ENCODE results near the gene GJC2. TPM values are rescaled to one million over a fixed set of nuclear protein-coding genes. Genes with fewer than 3 reads are reported as not detected.

The GJC2 gene
- total RNA-seq, 1 experiment from 2014 or later, result 1.2 TPM

- no peak overlapping the region for H3K27ac ChIP-seq (ENCODE audit: low read length)
- ATAC-seq (no peak), DNase-seq (peak; percentile 45)
- H3K9me2 ChIP-seq (replicated peaks; ENCODE audit: low read length), result no peaks in the 10 kb centered on the region
- no peaks in the 10 kb centered on the region; the same call in 1 of the 2 replicates for H3K36me3 ChIP-seq (ENCODE audit: low read depth, low read length)
- no TSS peak for BruUV-seq (replicated peaks)
- H2AFZ ChIP-seq (ENCODE audit: low read length), result no peak overlapping the region
- H3K27me3 ChIP-seq (ENCODE audit: low read length), result no peaks in the 10 kb centered on the region
- H4K20me1 ChIP-seq (ENCODE audit: low read length), result no peaks in the 10 kb centered on the region
- intact Hi-C loops (cut with micrococcal nuclease), result no loop called here
- no peaks in the 10 kb centered on the region for H3K4me1 ChIP-seq (ENCODE audit: insufficient read depth, low read length)
- H3K79me2 ChIP-seq (ENCODE audit: low read length), result no peaks in the 10 kb centered on the region
- peaks cover 17% of the 10 kb centered on the region; the same call in 1 of the 2 replicates for H3K9me3 ChIP-seq (ENCODE audit: low read length)
- no peak overlapping the region for H3K4me3 ChIP-seq (ENCODE audit: low read length)
- H3K4me2 ChIP-seq (ENCODE audit: low read length), result no peak overlapping the region
- no peak for TF ChIP-seq EZH2 (IDR thresholded peaks at IDR 0.05; ENCODE audit: low read length, unreplicated experiment)
- no peak for TF ChIP-seq CTCF (conservative IDR thresholded peaks at IDR 0.05; ENCODE audit: low read depth, low read length)
- no peak for TF ChIP-seq EZH2phosphoT487 (IDR thresholded peaks at IDR 0.05; ENCODE audit: borderline replicate concordance, low read length)
- H3K9ac ChIP-seq (ENCODE audit: low read length), result no peak overlapping the region
- CTCF ChIA-PET, result no interaction called here
- no peaks in the 10 kb centered on the region for H3F3A ChIP-seq (ENCODE audit: low read length, unreplicated experiment)
- POLR2A ChIA-PET (ENCODE audit: unreplicated experiment), result interaction anchor here (0.6 to 0.7 kb wide), 2 partner anchors 84 to 197 kb away, joined by 3 read pairs; no protein-coding TSS in a partner anchor
These were observed 49.4 kb downstream of the GJC2 start for GRCh38 chr1:228198977-228199590.

- Histone ChIP-seq H3F3A (ENCODE audit: low read length, unreplicated experiment) (no peaks in the 10 kb centered on the region), H3K4me1 (ENCODE audit: insufficient read depth, low read length) (no peaks in the 10 kb centered on the region), H3K4me3 (ENCODE audit: low read length) (no peak overlapping the region), H3K4me2 (ENCODE audit: low read length) (no peak overlapping the region), H3K79me2 (ENCODE audit: low read length) (no peaks in the 10 kb centered on the region), H3K27ac (ENCODE audit: low read length) (no peak overlapping the region), H4K20me1 (ENCODE audit: low read length) (no peaks in the 10 kb centered on the region), H3K27me3 (ENCODE audit: low read length) (no peaks in the 10 kb centered on the region), H3K9ac (ENCODE audit: low read length) (no peak overlapping the region), H3K9me2 (replicated peaks; ENCODE audit: low read length) (no peaks in the 10 kb centered on the region), H3K9me3 (ENCODE audit: low read length) (0 out of 2 replicates have a peak, but pooled peaks cover 3% of the 10 kb centered on the region), H2AFZ (ENCODE audit: low read length) (no peak overlapping the region), H3K36me3 (ENCODE audit: low read depth, low read length) (no peaks in the 10 kb centered on the region)
- no peak for ATAC-seq
- intact Hi-C loops (cut with micrococcal nuclease), result no loop called here
- TF ChIP-seq EZH2 (IDR thresholded peaks at IDR 0.05; ENCODE audit: low read length, unreplicated experiment) (no peak), EZH2phosphoT487 (IDR thresholded peaks at IDR 0.05; ENCODE audit: borderline replicate concordance, low read length) (no peak), CTCF (conservative IDR thresholded peaks at IDR 0.05; ENCODE audit: low read depth, low read length) (no peak)
- no TSS peak for BruUV-seq (replicated peaks)
- ChIA-PET CTCF (no interaction called here), POLR2A (ENCODE audit: unreplicated experiment) (no interaction called here)
- DNase-seq, result no peak
These were observed 55.2 kb downstream of the GJC2 start for GRCh38 chr1:228204958-228205357.
